DMS79 (cell line): ENCODE data around the gene HNF4A.

Experiments used
- DNase-seq: peaks from one replicate; lab custom pipeline; 2025; lab: John Stamatoyannopoulos, UW

The HNF4A gene

GRCh38 chr20:44392776-44393607 is 37.5 kb downstream of the HNF4A start:
- no peak for DNase-seq

- no peak for DNase-seq
Measured at GRCh38 chr20:44393608-44394451, 38.3 kb downstream of the HNF4A start.

GRCh38 chr20:44394452-44394701 is 38.9 kb downstream of the HNF4A start:
- DNase-seq, result no peak

- DNase-seq, result no peak
Measured at GRCh38 chr20:44394702-44395460, 39.4 kb downstream of the HNF4A start.

- no peak for DNase-seq
Measured at GRCh38 chr20:44395461-44396340, 40.2 kb downstream of the HNF4A start.

GRCh38 chr20:44396369-44397130 is 41.1 kb downstream of the HNF4A start:
- no peak for DNase-seq

- no peak for DNase-seq
Measured at GRCh38 chr20:44398335-44398734, 42.8 kb downstream of the HNF4A start.

- no peak for DNase-seq
Measured at GRCh38 chr20:44399446-44399845, 43.9 kb downstream of the HNF4A start.

GRCh38 chr20:44400671-44400969 is 45.1 kb downstream of the HNF4A start:
- no peak for DNase-seq

- no peak for DNase-seq
Measured at GRCh38 chr20:44400970-44401769, 45.7 kb downstream of the HNF4A start.

- DNase-seq, result no peak
Measured at GRCh38 chr20:44401770-44402390, 46.4 kb downstream of the HNF4A start.

- DNase-seq, result no peak
Measured at GRCh38 chr20:44402391-44403193, 47.1 kb downstream of the HNF4A start.

- DNase-seq, result no peak
Measured at GRCh38 chr20:44403194-44404112, 48.0 kb downstream of the HNF4A start.

GRCh38 chr20:44404204-44405181 is 49.0 kb downstream of the HNF4A start:
- no peak for DNase-seq

GRCh38 chr20:44405257-44405656 is 49.8 kb downstream of the HNF4A start:
- DNase-seq, result no peak

- no peak for DNase-seq
Measured at GRCh38 chr20:44405785-44406571, 50.5 kb downstream of the HNF4A start.
